WERI-Rb-1 (cell line): ENCODE data around the gene AMZ1.

ENCODE experiments used
- DNase-seq: peaks from one replicate; pipeline ENCODE4 v3.0.0-alpha.2; 2020
- H3K27ac ChIP-seq: fragments of 250-450 bp; sonication (Bioruptor Pico); 2 replicates; pipeline ENCODE4 v1.5.1; 2020; ENCODE audit warnings: mild to moderate bottlenecking, moderate library complexity
- H3K27me3 ChIP-seq: fragments of 250-450 bp; sonication (Bioruptor Pico); 2 replicates; pipeline ENCODE4 v1.5.1; 2021; ENCODE audit warnings: mild to moderate bottlenecking, low read depth, moderate library complexity; ENCODE audit not compliant: insufficient read depth, severe bottlenecking
- H3K36me3 ChIP-seq: fragments of 250-450 bp; sonication (Bioruptor Pico); 2 replicates; pipeline ENCODE4 v1.5.1; 2020; ENCODE audit warnings: mild to moderate bottlenecking, moderate library complexity
- H3K4me3 ChIP-seq: 2 replicates; pipeline ENCODE4 v1.5.1; 2011; ENCODE audit warnings: low read depth, mild to moderate bottlenecking, control low read depth, low read length
- H3K9me3 ChIP-seq: fragments of 250-450 bp; sonication (Bioruptor Pico); 2 replicates; pipeline ENCODE4 v1.5.1; 2021; ENCODE audit warnings: mild to moderate bottlenecking, moderate library complexity; ENCODE audit not compliant: severe bottlenecking
- TF ChIP-seq, protein P1 (sequence below): IDR thresholded peaks from 2 replicates; pipeline ENCODE4 v1.5.1; 2011; ENCODE audit warnings: low read depth, mild to moderate bottlenecking, control low read depth, inconsistent platforms, low read length

Gene AMZ1

DNA sequence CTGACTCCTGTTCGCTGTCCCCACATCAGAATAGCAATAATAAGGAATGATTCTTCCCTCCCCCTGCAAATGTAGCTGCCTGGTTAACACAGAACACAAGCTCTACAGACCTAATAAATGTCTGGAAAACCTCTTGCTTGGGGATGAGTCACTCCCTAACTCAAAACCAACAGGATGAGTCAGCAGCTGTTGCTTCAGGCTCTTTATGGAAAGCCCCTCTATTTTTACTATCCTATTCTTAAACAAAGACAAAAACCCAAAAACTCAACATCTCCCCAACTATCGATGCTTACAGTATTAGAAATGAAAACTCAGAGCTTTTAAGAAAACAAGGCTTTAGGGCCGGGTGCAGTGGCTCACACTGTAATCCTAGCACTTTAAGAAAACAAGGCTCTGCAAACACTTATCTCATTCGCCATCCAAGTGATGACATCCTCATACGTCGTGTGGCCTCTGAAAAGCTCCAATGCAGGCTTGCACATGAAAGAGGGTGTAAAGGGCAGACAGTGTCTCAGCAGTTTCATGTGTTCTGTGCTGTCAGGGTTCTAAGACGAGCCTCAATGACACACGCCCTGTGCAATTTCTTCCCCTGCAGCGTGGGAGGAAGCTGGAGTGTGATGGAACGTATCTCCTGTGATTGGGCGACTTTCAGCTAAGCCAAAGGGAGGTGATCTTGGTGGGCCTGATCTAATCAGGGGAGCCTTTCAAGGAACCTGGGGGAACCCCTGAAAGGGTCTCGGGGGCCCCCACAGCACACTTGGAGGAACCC lies 70.1 kb downstream of the AMZ1 start:
- no peak for DNase-seq
- TF ChIP-seq, protein P1, sequence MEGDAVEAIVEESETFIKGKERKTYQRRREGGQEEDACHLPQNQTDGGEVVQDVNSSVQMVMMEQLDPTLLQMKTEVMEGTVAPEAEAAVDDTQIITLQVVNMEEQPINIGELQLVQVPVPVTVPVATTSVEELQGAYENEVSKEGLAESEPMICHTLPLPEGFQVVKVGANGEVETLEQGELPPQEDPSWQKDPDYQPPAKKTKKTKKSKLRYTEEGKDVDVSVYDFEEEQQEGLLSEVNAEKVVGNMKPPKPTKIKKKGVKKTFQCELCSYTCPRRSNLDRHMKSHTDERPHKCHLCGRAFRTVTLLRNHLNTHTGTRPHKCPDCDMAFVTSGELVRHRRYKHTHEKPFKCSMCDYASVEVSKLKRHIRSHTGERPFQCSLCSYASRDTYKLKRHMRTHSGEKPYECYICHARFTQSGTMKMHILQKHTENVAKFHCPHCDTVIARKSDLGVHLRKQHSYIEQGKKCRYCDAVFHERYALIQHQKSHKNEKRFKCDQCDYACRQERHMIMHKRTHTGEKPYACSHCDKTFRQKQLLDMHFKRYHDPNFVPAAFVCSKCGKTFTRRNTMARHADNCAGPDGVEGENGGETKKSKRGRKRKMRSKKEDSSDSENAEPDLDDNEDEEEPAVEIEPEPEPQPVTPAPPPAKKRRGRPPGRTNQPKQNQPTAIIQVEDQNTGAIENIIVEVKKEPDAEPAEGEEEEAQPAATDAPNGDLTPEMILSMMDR: no peak
- H3K4me3 ChIP-seq: no peak overlapping the region
- no peak overlapping the region; the same call in 1 of the 2 replicates for H3K27ac ChIP-seq
- no peaks in the 10 kb centered on the region for H3K36me3 ChIP-seq
- H3K9me3 ChIP-seq: peaks cover 4% of the 10 kb centered on the region
- H3K27me3 ChIP-seq: no peaks in the 10 kb centered on the region

DNA sequence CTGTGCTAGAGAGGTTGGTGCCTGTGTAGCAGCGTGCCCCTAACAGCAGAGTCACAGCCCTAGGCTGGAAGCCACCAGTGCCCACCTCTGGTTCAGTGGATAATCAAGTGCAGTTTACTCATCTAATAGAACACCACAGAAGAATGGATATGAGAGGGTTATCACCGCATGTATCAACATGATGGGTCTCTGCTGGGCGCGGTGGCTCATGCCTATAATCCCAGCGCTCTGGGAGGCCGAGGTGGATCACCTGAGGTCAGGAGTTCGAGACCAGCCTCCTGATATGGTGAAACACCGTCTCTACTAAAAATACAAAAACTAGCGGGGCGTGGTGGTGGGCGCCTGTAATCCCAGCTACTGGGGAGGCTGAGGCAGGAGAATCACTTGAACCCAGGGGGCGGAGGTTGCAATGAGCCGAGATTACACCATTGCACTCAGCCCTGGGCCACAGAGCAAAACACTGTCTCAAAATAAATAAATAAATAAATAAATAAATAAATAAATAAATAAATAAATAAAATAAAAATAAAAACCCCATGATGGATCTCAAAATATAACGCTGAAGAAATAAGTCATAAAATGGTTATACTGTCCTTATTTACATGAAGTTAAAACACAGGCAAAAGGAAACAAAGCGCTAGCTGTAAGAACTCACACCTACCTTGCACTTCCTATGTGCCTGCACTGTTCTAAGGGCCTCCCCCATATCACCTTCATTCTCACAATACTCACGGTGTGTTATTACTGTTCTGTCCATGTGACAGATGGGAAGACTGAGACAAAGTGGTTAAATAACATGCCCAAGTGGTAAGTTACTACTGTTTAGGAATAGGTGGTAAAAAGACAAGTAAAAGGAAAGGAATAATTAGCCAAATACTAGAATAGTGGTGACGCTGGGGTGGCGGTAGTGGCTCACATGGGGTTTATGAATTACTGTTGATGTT lies 70.9 kb downstream of the AMZ1 start:
- no peaks in the 10 kb centered on the region for H3K36me3 ChIP-seq
- no peak overlapping the region for H3K27ac ChIP-seq
- no peaks in the 10 kb centered on the region for H3K27me3 ChIP-seq
- no peak for DNase-seq
- TF ChIP-seq, protein P1: no peak
- peaks cover 4% of the 10 kb centered on the region for H3K9me3 ChIP-seq
- no peak overlapping the region for H3K4me3 ChIP-seq

DNA sequence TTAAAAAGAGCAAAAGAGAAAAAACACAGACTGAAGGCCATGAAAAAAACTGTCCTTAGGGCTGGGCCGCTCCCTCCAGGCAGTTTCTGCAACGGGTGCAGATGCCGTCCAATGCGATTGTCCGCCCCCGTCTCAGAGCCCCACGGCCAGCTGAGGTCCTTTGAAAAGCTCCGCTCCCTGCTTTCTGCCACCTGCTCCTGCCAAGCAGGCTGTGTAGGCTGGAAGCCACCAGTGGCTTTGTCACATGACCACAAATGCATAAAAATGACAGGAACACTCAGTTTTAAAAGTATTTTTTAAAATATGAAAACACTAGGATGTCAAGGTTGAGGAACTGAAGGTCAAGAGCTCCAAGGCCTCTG lies 71.7 kb downstream of the AMZ1 start:
- Histone ChIP-seq H3K36me3 (no peaks in the 10 kb centered on the region), H3K27ac (peak overlapping the region; percentile 3), H3K9me3 (no peaks in the 10 kb centered on the region), H3K4me3 (peak overlapping the region; percentile 25), H3K27me3 (no peaks in the 10 kb centered on the region)
- TF ChIP-seq, protein P1: no peak
- peak; percentile 53 for DNase-seq

DNA sequence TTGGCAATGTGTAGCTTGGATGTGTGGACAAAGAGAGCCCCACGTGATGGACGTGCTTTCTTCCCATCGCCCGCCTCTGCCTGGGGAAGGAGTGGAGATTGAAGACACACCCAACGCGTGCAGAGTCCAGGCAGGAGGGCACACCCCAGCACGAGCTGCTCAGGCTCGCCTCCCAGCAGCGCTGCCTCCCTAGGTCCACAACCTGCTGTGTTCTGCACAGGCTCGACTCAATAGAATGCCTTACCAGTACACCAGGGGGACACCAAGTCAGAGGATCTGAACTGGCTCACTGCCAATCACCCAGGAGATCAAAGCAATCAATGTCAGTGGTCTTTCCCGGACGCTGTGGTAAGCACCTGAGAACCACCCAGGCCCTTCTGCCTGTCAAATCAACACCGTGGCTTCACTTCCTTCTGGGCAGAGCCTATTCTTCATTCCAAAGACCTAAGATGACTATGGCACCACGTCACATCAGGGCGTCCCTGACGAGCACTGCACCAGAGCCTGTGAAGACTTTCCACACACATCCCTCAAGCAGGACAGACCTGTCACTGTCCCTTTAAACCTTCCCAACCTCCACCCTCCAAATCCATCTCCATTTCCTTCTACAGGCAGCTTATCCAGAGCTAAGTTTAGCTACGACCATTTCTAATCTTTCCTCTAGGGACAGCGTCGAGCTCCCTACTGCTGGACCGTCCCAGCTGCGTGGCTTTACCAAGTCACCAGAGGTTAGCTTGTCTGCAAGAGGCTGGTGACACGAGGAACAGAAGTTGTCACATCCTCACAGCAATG lies 72.3 kb downstream of the AMZ1 start:
- H3K9me3 ChIP-seq: no peaks in the 10 kb centered on the region
- TF ChIP-seq, protein P1: peak; percentile 62
- no peaks in the 10 kb centered on the region for H3K27me3 ChIP-seq
- peak overlapping the region; percentile 25 for H3K27ac ChIP-seq
- peak overlapping the region; percentile 25 for H3K4me3 ChIP-seq
- DNase-seq: peak; percentile 82
- H3K36me3 ChIP-seq: no peaks in the 10 kb centered on the region

DNA sequence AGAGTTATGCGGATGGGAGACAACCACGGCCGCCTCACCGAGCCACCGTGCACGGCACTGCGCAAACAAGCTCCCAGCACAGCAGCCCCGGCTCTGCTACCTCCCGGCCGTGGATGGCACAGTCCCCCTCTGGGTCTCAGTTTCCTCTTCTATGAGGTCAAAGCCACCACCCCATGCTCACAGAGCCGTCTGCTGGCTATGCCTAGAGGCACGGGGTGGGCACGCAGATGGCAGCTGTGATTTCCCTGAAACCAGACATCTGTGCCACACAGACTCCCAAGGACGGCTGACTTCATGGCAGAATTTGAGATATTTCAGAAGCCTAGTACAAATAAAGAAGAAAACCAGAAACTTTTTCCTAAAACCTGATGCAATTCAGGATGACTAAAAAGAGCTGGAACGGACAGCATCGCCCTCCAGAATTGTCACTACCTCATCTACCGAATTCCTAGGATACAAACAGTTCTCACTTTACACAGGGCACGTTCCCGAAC lies 73.2 kb downstream of the AMZ1 start:
- TF ChIP-seq, protein P1: no peak

More for the DNA sequence above, 73.2 kb downstream of the AMZ1 start:
- no peaks in the 10 kb centered on the region for H3K27me3 ChIP-seq
- no peak overlapping the region for H3K4me3 ChIP-seq
- no peak overlapping the region for H3K27ac ChIP-seq
- DNase-seq: no peak
- no peaks in the 10 kb centered on the region for H3K36me3 ChIP-seq
- no peaks in the 10 kb centered on the region for H3K9me3 ChIP-seq
